CD4-positive, alpha-beta T cell treated with Interleukin-15 for 4 hours (primary cell): ENCODE measurements around the gene PDE4DIP.
"Not testable (repeated sequence)": the region's sequence is repeated elsewhere in the genome, so short reads cannot be mapped to it uniquely, and the experiment has no call there.

Experiments used
- DNase-seq: peaks from one replicate; pipeline ENCODE4 v3.0.0-alpha.2; 2020; ENCODE audit warnings: low spot score

Gene PDE4DIP

GRCh38 chr1:148921047-148921446, 76.8 kb downstream of the PDE4DIP start:
- DNase-seq, result not testable (repeated sequence)

GRCh38 chr1:148923798-148924197, 79.6 kb downstream of the PDE4DIP start:
- not testable (repeated sequence) for DNase-seq

GRCh38 chr1:148927645-148928044, 83.4 kb downstream of the PDE4DIP start:
- not testable (repeated sequence) for DNase-seq

- DNase-seq, result not testable (repeated sequence)
Measured at GRCh38 chr1:148929253-148929652, 85.0 kb downstream of the PDE4DIP start.

- DNase-seq, result not testable (repeated sequence)
Measured at GRCh38 chr1:148935381-148936002, 91.3 kb downstream of the PDE4DIP start.

GRCh38 chr1:148942906-148943305, 98.7 kb downstream of the PDE4DIP start:
- not testable (repeated sequence) for DNase-seq

- DNase-seq, result not testable (repeated sequence)
Measured at GRCh38 chr1:148945130-148945529, 100.9 kb downstream of the PDE4DIP start.

GRCh38 chr1:148948768-148949167, 104.5 kb downstream of the PDE4DIP start:
- DNase-seq, result peak; percentile 50

- DNase-seq, result peak; percentile 67
Measured at GRCh38 chr1:148951336-148952227, 107.4 kb downstream of the PDE4DIP start.

GRCh38 chr1:148952253-148952937, 108.2 kb downstream of the PDE4DIP start:
- DNase-seq, result peak; percentile 66

- peak; percentile 10 for DNase-seq
Measured at GRCh38 chr1:148952938-148953616, 108.8 kb downstream of the PDE4DIP start.

GRCh38 chr1:148953730-148954129, 109.5 kb downstream of the PDE4DIP start:
- DNase-seq, result not testable (repeated sequence)

- not testable (repeated sequence) for DNase-seq
Measured at GRCh38 chr1:148958343-148958742, 114.1 kb downstream of the PDE4DIP start.

GRCh38 chr1:148960212-148961000, 116.2 kb downstream of the PDE4DIP start:
- DNase-seq, result not testable (repeated sequence)

GRCh38 chr1:148962127-148962857, 118.1 kb downstream of the PDE4DIP start:
- not testable (repeated sequence) for DNase-seq

- not testable (repeated sequence) for DNase-seq
Measured at GRCh38 chr1:148966084-148966483, 121.9 kb downstream of the PDE4DIP start.

- not testable (repeated sequence) for DNase-seq
Measured at GRCh38 chr1:148967580-148967979, 123.4 kb downstream of the PDE4DIP start.

GRCh38 chr1:148968682-148969081, 124.5 kb downstream of the PDE4DIP start:
- DNase-seq, result not testable (repeated sequence)

- not testable (repeated sequence) for DNase-seq
Measured at GRCh38 chr1:148969126-148969525, 124.9 kb downstream of the PDE4DIP start.

- not testable (repeated sequence) for DNase-seq
Measured at GRCh38 chr1:148975453-148975852, 131.2 kb downstream of the PDE4DIP start.
